PC-9 (cell line): ENCODE results near the gene TCHHL1. TPM values are rescaled to one million over a fixed set of nuclear protein-coding genes. Genes with fewer than 3 reads are reported as not detected.

ENCODE experiments used
- BruUV-seq: library from RNA; stranded (reverse); fragments of 400-500 nt; replicated peaks from 2 replicates; lab custom pipeline; 2021; lab: Mats Ljungman, UMichigan
- CTCF ChIA-PET: fragments of 300-600 bp; sonication (Branson Sonifier 250); formaldehyde crosslinking; loops from one replicate; lab custom pipeline; 2022; ENCODE audit warnings: antibody characterized with exemption; lab: Charles Lee
- POLR2A ChIA-PET: fragments of 300-600 bp; sonication (Branson Sonifier 250); formaldehyde crosslinking; loops from one replicate; lab custom pipeline; 2022; ENCODE audit warnings: antibody characterized with exemption; ENCODE audit not compliant: unreplicated experiment; lab: Charles Lee
- DNase-seq, 2 experiments: peaks; one replicate each; pipeline versions ENCODE4 v3.0.0 to v3.0.0-alpha.2; 2015 to 2022; ENCODE audit warnings: mixed read lengths in 1 of 2
- H2AFZ ChIP-seq: fragments of 200-600 bp; sonication (generic); 2 replicates; pipeline ENCODE4 v1.8.1; 2017; ENCODE audit warnings: antibody characterized with exemption
- H3F3A ChIP-seq: fragments of 200-600 bp; sonication (generic); 2 replicates; pipeline ENCODE4 v1.8.1; 2017; ENCODE audit warnings: antibody characterized with exemption, mild to moderate bottlenecking, low read depth; ENCODE audit not compliant: insufficient read depth
- H3K27ac ChIP-seq: fragments of 200-600 bp; sonication (generic); 2 replicates; pipeline ENCODE4 v1.6.1; 2016; ENCODE audit warnings: mixed run types
- H3K27me3 ChIP-seq: fragments of 200-600 bp; sonication (generic); 2 replicates; pipeline ENCODE4 v1.6.1; 2016; ENCODE audit warnings: low read depth, mixed run types; ENCODE audit not compliant: insufficient read depth
- H3K36me3 ChIP-seq: fragments of 200-600 bp; sonication (generic); 2 replicates; pipeline ENCODE4 v1.6.1; 2016; ENCODE audit warnings: low read depth, mixed run types
- H3K4me1 ChIP-seq: fragments of 200-600 bp; sonication (generic); replicated peaks from 2 replicates; pipeline ENCODE4 v1.6.1; 2016; ENCODE audit warnings: mixed run types; ENCODE audit not compliant: insufficient read depth
- H3K4me2 ChIP-seq: fragments of 200-600 bp; sonication (generic); 2 replicates; pipeline ENCODE4 v1.6.1; 2017; ENCODE audit warnings: mixed run types
- H3K4me3 ChIP-seq: fragments of 200-600 bp; sonication (generic); 2 replicates; pipeline ENCODE4 v1.6.1; 2016; ENCODE audit warnings: mixed run types
- H3K79me2 ChIP-seq: fragments of 200-600 bp; sonication (generic); 2 replicates; pipeline ENCODE4 v1.6.1; 2017; ENCODE audit warnings: low read depth, mixed run types
- H3K9me2 ChIP-seq: fragments of 200-600 bp; sonication (generic); 2 replicates; pipeline ENCODE4 v1.8.1; 2017; ENCODE audit warnings: mild to moderate bottlenecking; ENCODE audit not compliant: insufficient read depth
- H3K9me3 ChIP-seq: fragments of 200-600 bp; sonication (generic); 2 replicates; pipeline ENCODE4 v1.8.1; 2016; ENCODE audit warnings: low read depth; ENCODE audit not compliant: insufficient read depth
- H4K20me1 ChIP-seq: fragments of 200-600 bp; sonication (generic); 2 replicates; pipeline ENCODE4 v1.8.1; 2017; ENCODE audit not compliant: insufficient read depth
- EZH2 ChIP-seq: fragments of 200-600 bp; sonication (generic); IDR thresholded peaks from 2 replicates; pipeline ENCODE4 v1.8.0; 2017; ENCODE audit warnings: antibody characterized with exemption, low read depth
- intact Hi-C: fragments of 100-400 bp; cut with micrococcal nuclease; formaldehyde crosslinking; loops from one replicate; pipeline ENCODE4 v1.10.0; 2022; ENCODE audit not compliant: unreplicated experiment
- total RNA-seq: library from RNA; stranded (reverse); gene quantifications from 2 replicates; pipeline ENCODE4 v1.2.3, GENCODE V29; 2021
- TF ChIP-seq, protein P1 (sequence below): fragments of 200-600 bp; sonication (generic); conservative IDR thresholded peaks from 2 replicates; pipeline ENCODE4 v1.6.1; 2017; ENCODE audit warnings: mixed run types, antibody characterized with exemption, mild to moderate bottlenecking, moderate library complexity

Gene TCHHL1
- total RNA-seq, 1 experiment from 2014 or later = not detected

DNA sequence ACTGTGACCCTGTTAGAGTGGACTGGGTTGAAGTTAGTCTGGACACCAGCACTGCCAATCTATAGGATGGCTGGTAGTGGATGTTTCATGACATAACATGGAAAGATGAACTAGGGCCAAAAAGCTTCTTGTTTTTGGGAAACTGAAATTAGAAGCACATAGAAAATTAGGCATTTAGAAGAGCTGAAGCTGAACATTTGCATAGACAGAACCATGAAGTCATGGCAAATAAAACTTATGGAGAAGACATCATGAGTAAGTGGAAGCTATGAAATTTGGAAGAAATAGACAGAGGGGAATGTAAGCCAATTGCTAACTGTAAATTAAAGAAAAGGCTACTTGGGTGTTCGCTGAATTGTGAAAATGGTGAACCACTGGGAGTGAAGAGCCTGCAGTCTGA is 49.4 kb downstream of the TCHHL1 start:
- H3K27ac ChIP-seq = no peak overlapping the region
- POLR2A ChIA-PET = no interaction called here
- no TSS peak for BruUV-seq

DNA sequence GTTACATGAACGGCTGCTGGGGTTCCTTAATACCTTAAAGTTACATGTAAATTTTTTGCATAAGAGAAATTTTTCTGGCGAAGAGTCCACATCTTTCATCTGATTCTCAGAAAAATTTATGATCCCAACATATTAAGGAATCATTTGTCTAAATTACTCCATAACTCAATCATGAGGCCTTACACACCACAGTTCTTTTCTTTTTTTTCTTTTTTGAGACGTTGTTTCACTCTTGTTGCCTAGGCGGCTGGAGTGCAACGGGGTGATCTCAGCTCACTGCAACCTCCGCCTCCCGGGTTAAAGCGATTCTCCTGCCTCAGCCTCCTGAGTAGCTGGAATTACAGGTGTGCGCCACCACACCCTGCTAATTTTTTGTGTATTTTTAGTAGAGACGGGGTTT is 50.0 kb downstream of the TCHHL1 start:
- Histone ChIP-seq H3K4me1 (peaks cover 42% of the 10 kb centered on the region), H4K20me1 (peaks cover 8% of the 10 kb centered on the region; the same call in 1 of the 2 replicates), H3K36me3 (peaks cover 14% of the 10 kb centered on the region), H3K4me3 (no peak overlapping the region), H3K9me2 (no peaks in the 10 kb centered on the region), H2AFZ (no peak overlapping the region), H3K4me2 (no peak overlapping the region), H3F3A (peaks cover 24% of the 10 kb centered on the region), H3K79me2 (peaks cover 36% of the 10 kb centered on the region), H3K9me3 (no peaks in the 10 kb centered on the region), H3K27ac (no peak overlapping the region), H3K27me3 (no peaks in the 10 kb centered on the region)
- TF ChIP-seq, protein P1, sequence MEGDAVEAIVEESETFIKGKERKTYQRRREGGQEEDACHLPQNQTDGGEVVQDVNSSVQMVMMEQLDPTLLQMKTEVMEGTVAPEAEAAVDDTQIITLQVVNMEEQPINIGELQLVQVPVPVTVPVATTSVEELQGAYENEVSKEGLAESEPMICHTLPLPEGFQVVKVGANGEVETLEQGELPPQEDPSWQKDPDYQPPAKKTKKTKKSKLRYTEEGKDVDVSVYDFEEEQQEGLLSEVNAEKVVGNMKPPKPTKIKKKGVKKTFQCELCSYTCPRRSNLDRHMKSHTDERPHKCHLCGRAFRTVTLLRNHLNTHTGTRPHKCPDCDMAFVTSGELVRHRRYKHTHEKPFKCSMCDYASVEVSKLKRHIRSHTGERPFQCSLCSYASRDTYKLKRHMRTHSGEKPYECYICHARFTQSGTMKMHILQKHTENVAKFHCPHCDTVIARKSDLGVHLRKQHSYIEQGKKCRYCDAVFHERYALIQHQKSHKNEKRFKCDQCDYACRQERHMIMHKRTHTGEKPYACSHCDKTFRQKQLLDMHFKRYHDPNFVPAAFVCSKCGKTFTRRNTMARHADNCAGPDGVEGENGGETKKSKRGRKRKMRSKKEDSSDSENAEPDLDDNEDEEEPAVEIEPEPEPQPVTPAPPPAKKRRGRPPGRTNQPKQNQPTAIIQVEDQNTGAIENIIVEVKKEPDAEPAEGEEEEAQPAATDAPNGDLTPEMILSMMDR = no peak
- no peak for TF ChIP-seq EZH2
- no peak for DNase-seq
- BruUV-seq = no TSS peak
- intact Hi-C loops = loop anchor here (10.0 kb wide), 1 partner anchor 844 kb away; the partner anchor contains the start of genes PIP5K1A and VPS72
- ChIA-PET CTCF (no interaction called here), POLR2A (interaction anchor here (0.7 kb wide), 1 partner anchor 75 kb away, joined by 4 read pairs; no protein-coding TSS in a partner anchor)

More for the DNA sequence above, 49.4 kb downstream of the TCHHL1 start:
- Histone ChIP-seq H4K20me1 (0 out of 2 replicates have a peak, but pooled peaks cover 3% of the 10 kb centered on the region), H3K4me2 (0 out of 2 replicates have a peak overlapping the region, but pooled peaks have one; percentile 10), H3K4me3 (no peak overlapping the region), H3F3A (peaks cover 18% of the 10 kb centered on the region), H3K4me1 (peaks cover 39% of the 10 kb centered on the region), H3K36me3 (peaks cover 9% of the 10 kb centered on the region), H3K79me2 (peaks cover 30% of the 10 kb centered on the region), H3K9me3 (no peaks in the 10 kb centered on the region), H2AFZ (no peak overlapping the region), H3K27me3 (no peaks in the 10 kb centered on the region), H3K9me2 (no peaks in the 10 kb centered on the region)
- CTCF ChIA-PET = interaction anchor here (0.6 kb wide), 1 partner anchor 28 kb away, joined by 3 read pairs; no protein-coding TSS in a partner anchor
- no peak for DNase-seq
- intact Hi-C loops = loop anchor here (10.0 kb wide), 1 partner anchor 845 kb away; the partner anchor contains the start of genes PIP5K1A and VPS72
- TF ChIP-seq, protein P1 = no peak
- TF ChIP-seq EZH2 = no peak

DNA sequence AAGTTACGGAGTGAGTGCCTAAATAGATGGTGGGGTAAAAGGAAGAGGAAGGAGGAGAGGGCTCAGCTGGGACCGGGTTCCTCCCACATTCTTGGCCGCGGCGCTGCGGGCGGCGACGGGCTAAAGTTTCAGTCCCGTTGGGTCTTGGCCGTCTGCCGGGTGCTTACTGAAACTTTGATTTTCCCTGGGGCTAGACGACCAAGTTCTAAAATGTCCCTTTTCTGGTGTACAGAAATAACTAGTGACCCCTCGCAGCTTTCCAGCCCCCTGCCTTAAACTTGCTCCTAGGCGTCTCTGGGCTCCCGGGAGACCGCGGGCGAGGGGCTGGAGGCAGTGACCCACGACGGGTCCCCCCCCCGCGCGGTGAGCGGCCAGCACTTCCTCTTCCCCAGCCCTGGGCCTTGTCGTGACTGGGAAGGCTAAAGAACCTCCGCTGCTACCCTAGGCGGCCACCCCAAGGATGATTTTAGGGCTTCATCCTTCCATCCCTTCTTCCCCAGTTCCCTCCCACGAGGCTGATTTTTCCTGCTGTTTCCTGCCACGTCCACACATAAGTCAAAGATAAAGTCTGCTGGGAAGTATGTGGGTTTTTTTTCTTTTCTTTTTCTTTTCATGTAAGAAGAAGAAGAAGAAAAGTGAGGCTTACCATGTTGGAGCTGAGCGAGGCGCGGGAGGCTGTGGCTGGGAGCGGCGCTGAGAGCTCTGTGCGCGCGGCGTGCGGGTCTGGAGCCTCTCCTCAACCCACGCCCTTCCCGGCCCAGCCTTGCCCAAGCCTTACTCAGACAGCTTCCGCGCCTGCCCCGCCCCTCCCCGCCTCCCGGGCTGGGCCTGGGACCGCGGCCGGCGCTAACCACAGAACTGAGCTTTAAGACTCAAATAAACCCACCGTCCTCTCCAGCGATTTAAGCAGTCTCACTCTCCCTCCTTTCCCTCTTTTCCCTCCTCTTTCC is 52.3 kb downstream of the TCHHL1 start, which contains the start of gene S100A11:
TSS of gene S100A11 (minus strand) at position 738 of the 950 bp plus-strand sequence. CDS start at position 649, 89 bp downstream.
- H3K9me2 ChIP-seq = no peaks in the 10 kb centered on the region
- peaks cover 58% of the 10 kb centered on the region for H3K4me1 ChIP-seq
- TSS peak; percentile 58 for BruUV-seq
- H3K79me2 ChIP-seq = peaks cover 57% of the 10 kb centered on the region
- CTCF ChIA-PET = interaction anchor here (0.6 to 1.2 kb wide), 8 partner anchors 11 to 148 kb away, joined by 3 to 15 read pairs (median 3); no protein-coding TSS in a partner anchor
- peaks cover 47% of the 10 kb centered on the region for H3F3A ChIP-seq
- H3K27me3 ChIP-seq = no peaks in the 10 kb centered on the region
- POLR2A ChIA-PET = interaction anchor here (0.5 to 3.6 kb wide), 22 partner anchors 11 to 1340 kb away, joined by 3 to 63 read pairs (median 5); partner anchors contain the start of gene GOLPH3L
- H3K36me3 ChIP-seq = peaks cover 38% of the 10 kb centered on the region
- H3K4me2 ChIP-seq = peak within 1 kb of the TSS; percentile 90
- H4K20me1 ChIP-seq = peaks cover 13% of the 10 kb centered on the region
- peak within 1 kb of the TSS; percentile 78 for H2AFZ ChIP-seq
- peak within 1 kb of the TSS; percentile 89 for H3K4me3 ChIP-seq
- TF ChIP-seq, protein P1 = no peak
- TF ChIP-seq EZH2 = no peak
- H3K27ac ChIP-seq = peak within 1 kb of the TSS; percentile 97
- no peaks in the 10 kb centered on the region for H3K9me3 ChIP-seq
- DNase-seq = peak; percentile 75 to 87
- intact Hi-C loops = loop anchor here (1.0 to 10.0 kb wide), 2 partner anchors 44 to 842 kb away; partner anchors contain the start of genes PIP5K1A and VPS72
